ENCODE data around the gene CENPH. TPM values are rescaled to one million over a fixed set of nuclear protein-coding genes. Genes with fewer than 3 reads are reported as not detected.
"Not testable (repeated sequence)": the region's sequence is repeated elsewhere in the genome, so short reads cannot be mapped to it uniquely, and the experiment has no call there.

Gene CENPH
- total RNA-seq, 2 experiments from 2014 or later, result 96.0 to 98.3 TPM

DNA sequence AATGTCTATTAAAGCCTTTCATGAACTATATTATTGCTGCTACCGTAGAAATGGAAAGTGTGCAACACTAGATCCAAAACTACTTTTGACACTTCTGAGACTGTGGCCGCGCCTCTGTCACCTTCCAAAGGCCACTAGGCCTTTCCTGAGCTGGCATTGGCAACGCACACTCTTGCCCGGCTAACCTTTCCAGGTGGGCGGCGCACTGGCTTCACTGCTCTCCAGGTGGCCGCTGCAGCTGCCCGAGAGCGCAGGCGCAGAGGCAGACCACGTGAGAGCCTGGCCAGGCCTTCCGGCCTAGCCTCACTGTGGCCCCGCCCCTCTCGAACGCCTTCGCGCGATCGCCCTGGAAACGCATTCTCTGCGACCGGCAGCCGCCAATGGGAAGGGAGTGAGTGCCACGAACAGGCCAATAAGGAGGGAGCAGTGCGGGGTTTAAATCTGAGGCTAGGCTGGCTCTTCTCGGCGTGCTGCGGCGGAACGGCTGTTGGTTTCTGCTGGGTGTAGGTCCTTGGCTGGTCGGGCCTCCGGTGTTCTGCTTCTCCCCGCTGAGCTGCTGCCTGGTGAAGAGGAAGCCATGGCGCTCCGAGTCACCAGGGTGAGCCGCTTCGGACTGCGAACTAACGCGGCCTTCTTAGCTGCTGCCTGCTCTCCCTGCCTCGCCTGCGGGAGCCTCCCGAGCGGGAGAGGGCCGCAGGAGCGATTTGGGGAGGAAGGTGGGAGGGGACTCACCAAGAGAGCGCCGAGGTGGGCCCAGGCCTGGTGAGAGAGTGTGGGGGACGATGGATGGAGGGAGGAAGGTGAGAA lies 22.5 kb upstream of the CENPH start, which contains the start of gene CCNB1:
Gene CCNB1 (plus strand): TSS at position 465 of the 807 bp plus-strand sequence. CDS start 113 bp downstream, at position 578.
- Mint-ChIP-seq H3K4me3 (peak within 1 kb of the TSS; percentile 94), H3K9me3 (ENCODE audit: low read depth) (no peaks in the 10 kb centered on the region), H3K36me3 (ENCODE audit: low read depth) (peaks cover 41% of the 10 kb centered on the region), H3K27me3 (no peaks in the 10 kb centered on the region), H3K27ac (peak within 1 kb of the TSS; percentile 81), H3K4me1 (peaks cover 17% of the 10 kb centered on the region)
- intact Hi-C loops (cut with DNase I, micrococcal nuclease), result loop anchor here (1.0 to 10.0 kb wide), 8 partner anchors 22 to 202 kb away; partner anchors contain the start of genes AK6 (in 2 of the 2), CCDC125 (in 2 of the 2), CDK7 (in 2 of the 2) and CENPH (in 2 of the 2)
- ATAC-seq, result peak; percentile 100
- CTCF ChIA-PET, result interaction anchor here (0.6 to 1.7 kb wide), 7 partner anchors 13 to 168 kb away, joined by 3 to 7 read pairs (median 4); partner anchors contain the start of genes CENPH and SLC30A5
- DNase-seq, result peak; percentile 99
- POLR2A ChIA-PET, result interaction anchor here (1.0 to 1.4 kb wide), 2 partner anchors 15 to 23 kb away, joined by 4 to 6 read pairs; partner anchors contain the start of gene CENPH

DNA sequence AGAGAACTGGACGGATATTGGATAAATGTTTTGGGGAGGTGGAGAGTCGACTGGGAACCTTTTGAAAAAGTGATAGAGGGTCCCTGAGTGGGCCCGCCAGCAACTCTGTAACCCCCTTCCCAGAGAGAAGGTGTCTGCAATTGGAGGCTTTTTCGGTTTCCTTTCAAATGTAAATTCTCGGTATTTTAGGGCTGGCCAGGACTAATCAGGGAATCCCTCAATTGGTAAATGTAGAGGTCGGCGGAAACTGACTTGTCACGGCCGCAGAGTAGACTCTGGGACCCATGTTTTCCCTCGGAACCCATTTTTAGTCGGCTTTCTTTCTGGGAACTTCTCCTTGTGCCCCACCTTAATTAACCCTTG lies 21.9 kb upstream of the CENPH start:
- Mint-ChIP-seq H3K27ac (peak overlapping the region; percentile 81), H3K9me3 (ENCODE audit: low read depth) (no peaks in the 10 kb centered on the region), H3K4me3 (peak overlapping the region; percentile 94), H3K4me1 (peaks cover 17% of the 10 kb centered on the region), H3K27me3 (no peaks in the 10 kb centered on the region), H3K36me3 (ENCODE audit: low read depth) (peaks cover 46% of the 10 kb centered on the region)
- peak; percentile 8 for DNase-seq
- ChIA-PET POLR2A (interaction anchor here (1.4 kb wide), 1 partner anchor 15 kb away, joined by 4 read pairs; no protein-coding TSS in a partner anchor), CTCF (interaction anchor here (0.6 to 1.8 kb wide), 4 partner anchors 10 to 74 kb away, joined by 4 to 7 read pairs (median 5); partner anchors contain the start of genes CENPH and SLC30A5)
- ATAC-seq, result no peak
- intact Hi-C loops (cut with DNase I, micrococcal nuclease), result loop anchor here (1.0 to 10.0 kb wide), 6 partner anchors 22 to 202 kb away; partner anchors contain the start of genes AK6 (in 1 of the 2), CCDC125 (in 1 of the 2), CDK7 (in 1 of the 2) and CENPH (in 1 of the 2)

DNA sequence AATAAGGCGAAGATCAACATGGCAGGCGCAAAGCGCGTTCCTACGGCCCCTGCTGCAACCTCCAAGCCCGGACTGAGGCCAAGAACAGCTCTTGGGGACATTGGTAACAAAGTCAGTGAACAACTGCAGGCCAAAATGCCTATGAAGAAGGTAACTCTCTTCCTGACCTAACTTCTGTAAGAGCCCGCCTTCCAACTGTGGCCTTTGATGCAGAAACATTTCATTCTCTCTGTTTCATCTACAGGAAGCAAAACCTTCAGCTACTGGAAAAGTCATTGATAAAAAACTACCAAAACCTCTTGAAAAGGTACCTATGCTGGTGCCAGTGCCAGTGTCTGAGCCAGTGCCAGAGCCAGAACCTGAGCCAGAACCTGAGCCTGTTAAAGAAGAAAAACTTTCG lies 21.5 kb upstream of the CENPH start:
- Mint-ChIP-seq H3K4me3 (peak overlapping the region; percentile 94), H3K36me3 (ENCODE audit: low read depth) (peaks cover 49% of the 10 kb centered on the region), H3K9me3 (ENCODE audit: low read depth) (no peaks in the 10 kb centered on the region), H3K27ac (peak overlapping the region; percentile 81), H3K4me1 (peaks cover 17% of the 10 kb centered on the region), H3K27me3 (no peaks in the 10 kb centered on the region)
- ATAC-seq (no peak), DNase-seq (no peak)
- ChIA-PET POLR2A (interaction anchor here (1.4 kb wide), 1 partner anchor 14 kb away, joined by 4 read pairs; no protein-coding TSS in a partner anchor), CTCF (interaction anchor here (1.7 to 1.8 kb wide), 2 partner anchors 10 to 75 kb away, joined by 4 to 6 read pairs; partner anchors contain the start of gene SLC30A5)
- intact Hi-C loops (cut with DNase I, micrococcal nuclease), result loop anchor here (1.0 to 10.0 kb wide), 6 partner anchors 21 to 201 kb away; partner anchors contain the start of genes AK6 (in 1 of the 2), CCDC125 (in 1 of the 2), CDK7 (in 1 of the 2) and CENPH (in 1 of the 2)

DNA sequence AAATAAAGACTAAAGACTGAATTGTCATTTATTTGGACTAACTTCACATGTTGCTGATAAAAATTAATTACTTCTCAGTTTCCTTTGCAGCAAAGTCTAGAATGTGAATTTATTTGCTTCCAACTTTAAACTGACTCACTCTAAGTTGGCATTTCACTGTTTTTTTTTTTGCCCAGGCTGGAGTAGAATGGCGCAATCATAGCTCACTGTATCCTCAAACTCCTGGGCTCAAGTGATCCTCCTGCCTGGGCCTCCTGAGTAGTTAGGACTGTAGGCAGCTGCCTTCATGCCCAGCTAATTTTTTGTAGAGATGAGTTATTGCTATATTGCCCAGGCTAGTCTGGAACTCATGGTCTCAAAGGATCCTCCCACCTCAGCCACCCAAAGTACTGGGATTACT lies 18.9 kb upstream of the CENPH start:
- Mint-ChIP-seq H3K36me3 (ENCODE audit: low read depth) (peaks cover 72% of the 10 kb centered on the region), H3K27me3 (no peaks in the 10 kb centered on the region), H3K27ac (no peak overlapping the region), H3K4me3 (no peak overlapping the region), H3K4me1 (peaks cover 17% of the 10 kb centered on the region), H3K9me3 (ENCODE audit: low read depth) (no peaks in the 10 kb centered on the region)
- CTCF ChIA-PET, result interaction anchor here (1.1 kb wide), 1 partner anchor 77 kb away, joined by 3 read pairs; the partner anchor contains the start of gene SLC30A5
- intact Hi-C loops (cut with DNase I, micrococcal nuclease), result no loop called here
- no peak for DNase-seq
- no peak for ATAC-seq
- POLR2A ChIA-PET, result no interaction called here

DNA sequence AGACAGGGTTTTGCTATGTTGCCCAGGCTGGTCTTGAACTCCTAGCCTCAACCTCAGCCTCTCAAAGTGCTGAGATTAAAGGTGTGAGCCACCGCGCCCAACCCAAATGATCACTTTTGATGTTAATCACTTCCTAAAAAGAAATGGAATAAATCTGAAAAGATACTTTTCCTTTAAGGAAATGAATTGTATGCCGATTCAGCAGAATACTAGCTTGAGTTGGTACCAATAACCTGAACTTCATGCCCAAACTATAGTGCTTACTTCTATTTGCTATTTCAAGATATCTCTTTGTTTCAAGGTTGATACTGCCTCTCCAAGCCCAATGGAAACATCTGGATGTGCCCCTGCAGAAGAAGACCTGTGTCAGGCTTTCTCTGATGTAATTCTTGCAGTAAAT lies 18.4 kb upstream of the CENPH start:
- no peak for DNase-seq
- Mint-ChIP-seq H3K36me3 (ENCODE audit: low read depth) (peaks cover 76% of the 10 kb centered on the region), H3K4me3 (no peak overlapping the region), H3K27ac (no peak overlapping the region), H3K9me3 (ENCODE audit: low read depth) (no peaks in the 10 kb centered on the region), H3K4me1 (peaks cover 17% of the 10 kb centered on the region), H3K27me3 (no peaks in the 10 kb centered on the region)
- CTCF ChIA-PET, result interaction anchor here (0.6 to 1.1 kb wide), 2 partner anchors 77 to 96 kb away, joined by 3 read pairs; partner anchors contain the start of gene SLC30A5
- ATAC-seq, result no peak
- POLR2A ChIA-PET, result no interaction called here
- intact Hi-C loops (cut with DNase I, micrococcal nuclease), result no loop called here

DNA sequence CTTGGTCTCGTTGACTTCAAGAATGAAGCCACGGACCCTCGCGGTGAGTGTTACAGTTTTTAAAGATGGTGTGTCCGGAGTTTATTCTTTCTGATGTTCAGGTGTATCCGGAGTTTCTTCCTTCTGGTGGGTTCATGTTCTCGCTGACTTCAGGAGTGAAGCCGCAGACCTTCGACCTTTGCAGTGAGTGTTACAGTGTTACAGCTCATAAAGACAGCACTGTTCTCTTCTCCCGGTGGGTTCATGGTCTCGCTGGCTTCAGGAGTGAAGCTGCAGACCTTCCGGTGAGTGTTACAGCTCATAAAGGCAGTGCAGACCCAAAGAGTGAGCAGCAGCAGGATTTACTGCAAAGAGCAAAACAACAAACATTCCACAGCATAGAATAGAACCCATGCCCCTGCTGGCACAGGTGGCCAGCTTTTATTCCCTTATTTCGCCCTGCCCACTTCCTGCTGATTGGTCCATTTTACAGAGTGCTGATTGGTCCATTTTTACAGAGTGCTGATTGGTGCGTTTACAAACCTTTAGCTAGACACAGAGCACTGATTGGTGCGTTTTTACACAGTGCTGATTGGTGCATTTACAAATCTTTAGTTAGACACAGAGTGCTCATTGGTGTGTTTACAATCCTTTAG lies 7.6 kb upstream of the CENPH start:
- POLR2A ChIA-PET, result interaction anchor here (0.9 to 1.4 kb wide), 2 partner anchors 8 to 14 kb away, joined by 4 to 5 read pairs; partner anchors contain the start of genes CCNB1 and CENPH
- CTCF ChIA-PET, result interaction anchor here (1.0 kb wide), 1 partner anchor 18 kb away, joined by 3 read pairs; no protein-coding TSS in a partner anchor
- intact Hi-C loops (cut with DNase I, micrococcal nuclease); H3K36me3 Mint-ChIP-seq (ENCODE audit: low read depth); H3K27ac Mint-ChIP-seq; H3K4me1 Mint-ChIP-seq; H3K9me3 Mint-ChIP-seq (ENCODE audit: low read depth); H3K27me3 Mint-ChIP-seq; DNase-seq; H3K4me3 Mint-ChIP-seq: not testable (repeated sequence)
- peak; percentile 12 for ATAC-seq

DNA sequence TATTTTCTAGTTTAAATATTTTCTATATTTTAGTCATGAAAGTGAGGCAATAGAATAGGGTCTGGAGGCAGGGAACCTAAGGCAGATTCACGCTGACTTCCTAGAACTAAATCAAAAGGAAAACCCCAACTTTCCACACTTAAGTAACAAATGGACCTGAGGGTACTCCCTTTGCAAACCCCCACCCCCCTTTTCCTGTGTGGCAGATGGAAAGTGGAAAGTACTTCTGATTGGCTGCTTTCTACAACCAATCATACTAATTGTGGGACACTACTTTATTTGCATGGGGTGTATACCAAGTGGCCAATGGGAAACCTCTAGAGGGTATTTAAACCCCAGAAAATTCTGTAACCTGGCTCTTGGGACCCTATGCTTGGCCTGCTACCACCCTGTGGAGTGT lies 4.8 kb upstream of the CENPH start:
- H3K9me3 Mint-ChIP-seq (ENCODE audit: low read depth), result no peaks in the 10 kb centered on the region
- no peaks in the 10 kb centered on the region for H3K27me3 Mint-ChIP-seq
- no peaks in the 10 kb centered on the region for H3K36me3 Mint-ChIP-seq (ENCODE audit: low read depth)
- no peak overlapping the region for H3K27ac Mint-ChIP-seq
- intact Hi-C loops (cut with DNase I, micrococcal nuclease), result no loop called here
- H3K4me1 Mint-ChIP-seq, result peaks cover 3% of the 10 kb centered on the region
- no peak for DNase-seq
- CTCF ChIA-PET, result no interaction called here
- ATAC-seq, result no peak
- POLR2A ChIA-PET, result no interaction called here
- no peak overlapping the region for H3K4me3 Mint-ChIP-seq

DNA sequence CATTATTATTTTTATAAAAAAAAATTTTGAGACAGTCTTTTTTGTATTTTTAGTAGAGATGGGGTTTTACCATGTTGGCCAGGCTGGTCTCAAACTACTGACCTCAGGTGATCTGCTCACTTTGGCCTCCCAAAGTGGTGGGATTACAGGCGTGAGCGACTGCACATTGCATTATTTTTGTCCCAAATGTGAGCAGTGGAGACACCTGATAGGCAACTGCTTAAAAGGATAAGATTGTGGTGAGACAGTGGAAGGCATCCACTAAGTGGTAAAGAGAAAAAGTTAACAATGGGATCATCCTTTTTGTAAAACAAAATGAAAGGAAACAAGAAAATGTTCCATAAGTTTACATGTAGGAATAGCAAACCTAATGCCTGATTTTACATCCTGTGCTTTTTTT lies 2.0 kb upstream of the CENPH start:
- Mint-ChIP-seq H3K27ac (no peak overlapping the region), H3K4me3 (no peak overlapping the region), H3K9me3 (ENCODE audit: low read depth) (no peaks in the 10 kb centered on the region), H3K36me3 (ENCODE audit: low read depth) (peaks cover 7% of the 10 kb centered on the region), H3K27me3 (no peaks in the 10 kb centered on the region), H3K4me1 (peaks cover 8% of the 10 kb centered on the region)
- DNase-seq (no peak), ATAC-seq (no peak)
- intact Hi-C loops (cut with DNase I, micrococcal nuclease), result no loop called here
- POLR2A ChIA-PET, result interaction anchor here (0.6 kb wide), 1 partner anchor 11 kb away, joined by 3 read pairs; no protein-coding TSS in a partner anchor
- CTCF ChIA-PET, result no interaction called here

DNA sequence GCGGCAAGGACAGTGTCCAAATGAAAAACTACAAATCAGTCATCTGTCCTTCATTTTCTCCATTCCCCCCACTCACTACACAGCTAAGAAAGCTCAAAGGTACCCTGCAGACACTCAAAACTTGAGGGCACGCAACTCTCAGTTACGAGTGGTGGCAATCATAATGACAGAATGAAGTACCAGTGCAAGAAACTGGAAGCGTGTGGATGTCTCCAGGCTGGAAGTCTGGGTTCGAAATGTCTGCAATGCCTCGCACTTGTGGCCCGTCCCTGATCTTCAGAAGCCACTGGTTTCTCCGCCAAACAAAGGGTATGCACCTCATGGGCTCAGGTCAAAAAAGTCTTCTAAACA lies 597 bp upstream of the CENPH start:
- H3K4me1 Mint-ChIP-seq, result peaks cover 8% of the 10 kb centered on the region
- peak overlapping the region; percentile 96 for H3K4me3 Mint-ChIP-seq
- peak overlapping the region; percentile 99 for H3K27ac Mint-ChIP-seq
- peaks cover 13% of the 10 kb centered on the region for H3K36me3 Mint-ChIP-seq (ENCODE audit: low read depth)
- DNase-seq (no peak), ATAC-seq (peak; percentile 1)
- ChIA-PET POLR2A (interaction anchor here (1.5 to 2.1 kb wide), 2 partner anchors 22 to 95 kb away, joined by 6 to 11 read pairs; partner anchors contain the start of genes CCNB1 and SLC30A5), CTCF (no interaction called here)
- no peaks in the 10 kb centered on the region for H3K9me3 Mint-ChIP-seq (ENCODE audit: low read depth)
- H3K27me3 Mint-ChIP-seq, result no peaks in the 10 kb centered on the region
- intact Hi-C loops (cut with DNase I, micrococcal nuclease), result loop anchor here (1.0 to 2.0 kb wide), 9 partner anchors 21 to 181 kb away; partner anchors contain the start of genes AK6 (in 2 of the 2), RAD17 (in 2 of the 2), TAF9 (in 2 of the 2) and CCDC125 (in 1 of the 2)

DNA sequence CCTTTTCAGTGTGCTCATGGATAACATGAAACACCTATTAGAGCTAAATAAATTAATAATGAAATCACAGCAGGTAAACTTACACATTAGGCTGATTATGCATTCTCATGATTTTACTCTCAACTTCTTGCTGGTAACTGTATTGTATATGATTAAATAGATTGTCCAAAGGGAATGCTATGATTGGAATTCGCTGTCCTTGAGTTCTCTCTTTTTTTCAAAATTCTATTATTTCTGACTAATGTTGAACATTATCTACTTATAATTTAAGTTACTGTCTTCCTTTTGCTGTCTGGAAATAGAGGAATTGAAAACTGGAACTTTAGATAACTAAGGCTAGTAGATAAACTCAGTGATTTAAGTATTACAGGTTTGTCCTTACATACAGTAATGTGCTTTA lies 13.1 kb downstream of the CENPH start:
- Mint-ChIP-seq H3K36me3 (ENCODE audit: low read depth) (peaks cover 42% of the 10 kb centered on the region), H3K27me3 (no peaks in the 10 kb centered on the region), H3K9me3 (ENCODE audit: low read depth) (no peaks in the 10 kb centered on the region), H3K27ac (no peak overlapping the region), H3K4me3 (no peak overlapping the region), H3K4me1 (no peaks in the 10 kb centered on the region)
- ChIA-PET CTCF (no interaction called here), POLR2A (no interaction called here)
- no peak for DNase-seq
- intact Hi-C loops (cut with DNase I, micrococcal nuclease), result no loop called here
- ATAC-seq, result no peak
